GM23338 (cell line): ENCODE results near the gene IGF2. TPM values are rescaled to one million over a fixed set of nuclear protein-coding genes. Genes with fewer than 3 reads are reported as not detected.

Source experiments
- ATAC-seq: fragments of 200-7000 bp; cut with Tn5 transposase; 3 replicates; pipeline ENCODE4 v1.9.1; 2020
- DNase-seq: peaks from one replicate; pipeline ENCODE4 v3.0.0-alpha.2; 2015; ENCODE audit warnings: low spot score
- H2AFZ ChIP-seq: fragments of 200-600 bp; sonication (generic); 2 replicates; pipeline ENCODE4 v1.8.0; 2016; ENCODE audit warnings: antibody characterized with exemption, mild to moderate bottlenecking, moderate library complexity
- H3F3A ChIP-seq: fragments of 200-600 bp; sonication (generic); replicated peaks from 2 replicates; pipeline ENCODE4 v1.8.0; 2017; ENCODE audit warnings: antibody characterized with exemption, mixed run types, low read depth
- H3K27ac ChIP-seq: fragments of 200-600 bp; sonication (generic); 2 replicates; pipeline ENCODE4 v1.6.1; 2016; ENCODE audit warnings: low read depth
- H3K27me3 ChIP-seq: fragments of 200-600 bp; sonication (generic); 2 replicates; pipeline ENCODE4 v1.8.0; 2016; ENCODE audit warnings: mild to moderate bottlenecking, mixed run types, moderate library complexity; ENCODE audit not compliant: insufficient read depth
- H3K36me3 ChIP-seq: fragments of 200-600 bp; sonication (generic); 2 replicates; pipeline ENCODE4 v1.8.0; 2016; ENCODE audit warnings: mild to moderate bottlenecking; ENCODE audit not compliant: insufficient read depth
- H3K4me1 ChIP-seq: fragments of 200-600 bp; sonication (generic); 2 replicates; pipeline ENCODE4 v1.8.0; 2016; ENCODE audit warnings: mild to moderate bottlenecking, moderate library complexity; ENCODE audit not compliant: insufficient read depth
- H3K4me2 ChIP-seq: fragments of 200-600 bp; sonication (generic); 2 replicates; pipeline ENCODE4 v1.7.1; 2017; ENCODE audit warnings: mixed run types
- H3K4me3 ChIP-seq: fragments of 200-600 bp; sonication (generic); 2 replicates; pipeline ENCODE4 v1.6.1; 2016; ENCODE audit warnings: mixed run types
- H3K79me2 ChIP-seq: fragments of 200-600 bp; sonication (generic); replicated peaks from 2 replicates; pipeline ENCODE4 v1.8.0; 2017; ENCODE audit warnings: mild to moderate bottlenecking; ENCODE audit not compliant: insufficient read depth
- H3K9me2 ChIP-seq: fragments of 200-600 bp; sonication (generic); 2 replicates; pipeline ENCODE4 v1.8.0; 2017; ENCODE audit not compliant: insufficient read depth
- H4K20me1 ChIP-seq: fragments of 200-600 bp; sonication (generic); replicated peaks from 2 replicates; pipeline ENCODE4 v1.8.0; 2017; ENCODE audit warnings: mild to moderate bottlenecking; ENCODE audit not compliant: insufficient read depth
- H3K27ac Mint-ChIP-seq: 2 replicates; pipeline ENCODE4 v1.8.0; 2020; ENCODE audit warnings: inconsistent platforms, mild to moderate bottlenecking, moderate library complexity, mixed read lengths
- H3K27me3 Mint-ChIP-seq: 3 replicates; pipeline ENCODE4 v1.8.0; 2022; ENCODE audit warnings: low read depth, mild to moderate bottlenecking, moderate library complexity, mixed read lengths, inconsistent platforms; ENCODE audit not compliant: insufficient read depth, poor library complexity
- H3K36me3 Mint-ChIP-seq: 3 replicates; pipeline ENCODE4 v1.8.0; 2021; ENCODE audit warnings: low read depth, mild to moderate bottlenecking, inconsistent platforms, moderate library complexity, mixed read lengths
- H3K4me1 Mint-ChIP-seq: 3 replicates; pipeline ENCODE4 v1.8.0; 2020; ENCODE audit warnings: mild to moderate bottlenecking, inconsistent platforms, mixed read lengths
- H3K4me3 Mint-ChIP-seq: 3 replicates; pipeline ENCODE4 v1.8.0; 2021; ENCODE audit warnings: moderate library complexity, mild to moderate bottlenecking, inconsistent platforms, mixed read lengths
- H3K9me3 Mint-ChIP-seq: 3 replicates; pipeline ENCODE4 v1.8.0; 2020; ENCODE audit warnings: moderate library complexity, mild to moderate bottlenecking, inconsistent platforms, mixed read lengths
- CREB1 ChIP-seq: fragments of 250-450 bp; sonication (Bioruptor Pico); IDR thresholded peaks from 2 replicates; pipeline ENCODE4 v1.5.0; 2020; ENCODE audit warnings: low read depth, mild to moderate bottlenecking, moderate library complexity
- CTCF ChIP-seq, 2 experiments: fragments of 200-600 bp in 1 of 2; sonication (generic) in 1 of 2; conservative IDR thresholded peaks; 2 replicates each; pipeline versions ENCODE4 v1.5.1 to v1.6.1; 2016 to 2017; ENCODE audit warnings: antibody characterized with exemption in 2 of 2, low read depth in 2 of 2, mild to moderate bottlenecking in 2 of 2, moderate library complexity in 1 of 2
- EZH2phosphoT487 ChIP-seq: fragments of 200-600 bp; sonication (generic); IDR thresholded peaks from one replicate; pipeline ENCODE4 v1.8.1; 2018; ENCODE audit warnings: antibody characterized with exemption; ENCODE audit not compliant: unreplicated experiment
- NANOG ChIP-seq: IDR thresholded peaks from 2 replicates; pipeline ENCODE4 v1.6.1; 2016; ENCODE audit warnings: antibody characterized with exemption, borderline replicate concordance
- STAT1 ChIP-seq: IDR thresholded peaks from one replicate; pipeline ENCODE4 v1.6.1; 2016; ENCODE audit warnings: antibody characterized with exemption; ENCODE audit not compliant: unreplicated experiment
- ZNF331 ChIP-seq: fragments of 250-450 bp; sonication (Bioruptor Pico); IDR thresholded peaks from 2 replicates; pipeline ENCODE4 v1.5.0; 2020; ENCODE audit warnings: low read depth, mild to moderate bottlenecking, moderate library complexity
- polyA plus RNA-seq: library from polyadenylated mRNA; unstranded; fragments of >200 nt; fragmentation: Nextera tagmentation; extraction: Ambion mirVana; gene quantifications from 2 replicates; pipeline ENCODE4 v1.2.1, GENCODE V29; 2016
- total RNA-seq: library from RNA; depleted of rRNA; stranded (reverse); fragments of >200 nt; shearing (Covaris generic); gene quantifications from 2 replicates; pipeline ENCODE4 v1.2.3, GENCODE V29; 2014
- TF ChIP-seq, protein P1 (sequence below): IDR thresholded peaks from 2 replicates; pipeline ENCODE4 v1.6.1; 2016; ENCODE audit warnings: antibody characterized with exemption
- TF ChIP-seq, protein P2 (sequence below): fragments of 250-450 bp; sonication (Bioruptor Pico); IDR thresholded peaks from 2 replicates; pipeline ENCODE4 v1.5.0; 2020; ENCODE audit warnings: mild to moderate bottlenecking, moderate library complexity

The IGF2 gene
- total and polyA plus RNA-seq, 2 experiments from 2014 or later = 1.4 to 4.0 TPM

GRCh38 chr11:2187280-2187707 is 48.1 kb upstream of the IGF2 start:
- no peak for ATAC-seq
- no peak overlapping the region for H3K4me2 ChIP-seq
- H3K27me3 Mint-ChIP-seq = peaks cover 14% of the 10 kb centered on the region

More at GRCh38 chr11:2187280-2187707, 48.1 kb upstream of the IGF2 start:
- Mint-ChIP-seq H3K4me1 (peaks cover 6% of the 10 kb centered on the region; the same call in 2 of the 3 replicates), H3K27ac (no peak overlapping the region), H3K36me3 (no peaks in the 10 kb centered on the region), H3K9me3 (no peaks in the 10 kb centered on the region), H3K4me3 (no peak overlapping the region)
- H2AFZ ChIP-seq = no peak overlapping the region
- no peaks in the 10 kb centered on the region for H3K9me2 ChIP-seq
- DNase-seq = no peak
- TF ChIP-seq CREB1 (CRISPR knock-in tag) (no peak), CTCF (conservative IDR thresholded peaks at IDR 0.05; ENCODE audit: low read depth in 2 of 2) (no peak), STAT1 (no peak), NANOG (no peak), ZNF331 (CRISPR knock-in tag) (no peak), EZH2phosphoT487 (no peak)
- TF ChIP-seq, protein P1, sequence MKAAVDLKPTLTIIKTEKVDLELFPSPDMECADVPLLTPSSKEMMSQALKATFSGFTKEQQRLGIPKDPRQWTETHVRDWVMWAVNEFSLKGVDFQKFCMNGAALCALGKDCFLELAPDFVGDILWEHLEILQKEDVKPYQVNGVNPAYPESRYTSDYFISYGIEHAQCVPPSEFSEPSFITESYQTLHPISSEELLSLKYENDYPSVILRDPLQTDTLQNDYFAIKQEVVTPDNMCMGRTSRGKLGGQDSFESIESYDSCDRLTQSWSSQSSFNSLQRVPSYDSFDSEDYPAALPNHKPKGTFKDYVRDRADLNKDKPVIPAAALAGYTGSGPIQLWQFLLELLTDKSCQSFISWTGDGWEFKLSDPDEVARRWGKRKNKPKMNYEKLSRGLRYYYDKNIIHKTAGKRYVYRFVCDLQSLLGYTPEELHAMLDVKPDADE = no peak
- TF ChIP-seq, protein P2, sequence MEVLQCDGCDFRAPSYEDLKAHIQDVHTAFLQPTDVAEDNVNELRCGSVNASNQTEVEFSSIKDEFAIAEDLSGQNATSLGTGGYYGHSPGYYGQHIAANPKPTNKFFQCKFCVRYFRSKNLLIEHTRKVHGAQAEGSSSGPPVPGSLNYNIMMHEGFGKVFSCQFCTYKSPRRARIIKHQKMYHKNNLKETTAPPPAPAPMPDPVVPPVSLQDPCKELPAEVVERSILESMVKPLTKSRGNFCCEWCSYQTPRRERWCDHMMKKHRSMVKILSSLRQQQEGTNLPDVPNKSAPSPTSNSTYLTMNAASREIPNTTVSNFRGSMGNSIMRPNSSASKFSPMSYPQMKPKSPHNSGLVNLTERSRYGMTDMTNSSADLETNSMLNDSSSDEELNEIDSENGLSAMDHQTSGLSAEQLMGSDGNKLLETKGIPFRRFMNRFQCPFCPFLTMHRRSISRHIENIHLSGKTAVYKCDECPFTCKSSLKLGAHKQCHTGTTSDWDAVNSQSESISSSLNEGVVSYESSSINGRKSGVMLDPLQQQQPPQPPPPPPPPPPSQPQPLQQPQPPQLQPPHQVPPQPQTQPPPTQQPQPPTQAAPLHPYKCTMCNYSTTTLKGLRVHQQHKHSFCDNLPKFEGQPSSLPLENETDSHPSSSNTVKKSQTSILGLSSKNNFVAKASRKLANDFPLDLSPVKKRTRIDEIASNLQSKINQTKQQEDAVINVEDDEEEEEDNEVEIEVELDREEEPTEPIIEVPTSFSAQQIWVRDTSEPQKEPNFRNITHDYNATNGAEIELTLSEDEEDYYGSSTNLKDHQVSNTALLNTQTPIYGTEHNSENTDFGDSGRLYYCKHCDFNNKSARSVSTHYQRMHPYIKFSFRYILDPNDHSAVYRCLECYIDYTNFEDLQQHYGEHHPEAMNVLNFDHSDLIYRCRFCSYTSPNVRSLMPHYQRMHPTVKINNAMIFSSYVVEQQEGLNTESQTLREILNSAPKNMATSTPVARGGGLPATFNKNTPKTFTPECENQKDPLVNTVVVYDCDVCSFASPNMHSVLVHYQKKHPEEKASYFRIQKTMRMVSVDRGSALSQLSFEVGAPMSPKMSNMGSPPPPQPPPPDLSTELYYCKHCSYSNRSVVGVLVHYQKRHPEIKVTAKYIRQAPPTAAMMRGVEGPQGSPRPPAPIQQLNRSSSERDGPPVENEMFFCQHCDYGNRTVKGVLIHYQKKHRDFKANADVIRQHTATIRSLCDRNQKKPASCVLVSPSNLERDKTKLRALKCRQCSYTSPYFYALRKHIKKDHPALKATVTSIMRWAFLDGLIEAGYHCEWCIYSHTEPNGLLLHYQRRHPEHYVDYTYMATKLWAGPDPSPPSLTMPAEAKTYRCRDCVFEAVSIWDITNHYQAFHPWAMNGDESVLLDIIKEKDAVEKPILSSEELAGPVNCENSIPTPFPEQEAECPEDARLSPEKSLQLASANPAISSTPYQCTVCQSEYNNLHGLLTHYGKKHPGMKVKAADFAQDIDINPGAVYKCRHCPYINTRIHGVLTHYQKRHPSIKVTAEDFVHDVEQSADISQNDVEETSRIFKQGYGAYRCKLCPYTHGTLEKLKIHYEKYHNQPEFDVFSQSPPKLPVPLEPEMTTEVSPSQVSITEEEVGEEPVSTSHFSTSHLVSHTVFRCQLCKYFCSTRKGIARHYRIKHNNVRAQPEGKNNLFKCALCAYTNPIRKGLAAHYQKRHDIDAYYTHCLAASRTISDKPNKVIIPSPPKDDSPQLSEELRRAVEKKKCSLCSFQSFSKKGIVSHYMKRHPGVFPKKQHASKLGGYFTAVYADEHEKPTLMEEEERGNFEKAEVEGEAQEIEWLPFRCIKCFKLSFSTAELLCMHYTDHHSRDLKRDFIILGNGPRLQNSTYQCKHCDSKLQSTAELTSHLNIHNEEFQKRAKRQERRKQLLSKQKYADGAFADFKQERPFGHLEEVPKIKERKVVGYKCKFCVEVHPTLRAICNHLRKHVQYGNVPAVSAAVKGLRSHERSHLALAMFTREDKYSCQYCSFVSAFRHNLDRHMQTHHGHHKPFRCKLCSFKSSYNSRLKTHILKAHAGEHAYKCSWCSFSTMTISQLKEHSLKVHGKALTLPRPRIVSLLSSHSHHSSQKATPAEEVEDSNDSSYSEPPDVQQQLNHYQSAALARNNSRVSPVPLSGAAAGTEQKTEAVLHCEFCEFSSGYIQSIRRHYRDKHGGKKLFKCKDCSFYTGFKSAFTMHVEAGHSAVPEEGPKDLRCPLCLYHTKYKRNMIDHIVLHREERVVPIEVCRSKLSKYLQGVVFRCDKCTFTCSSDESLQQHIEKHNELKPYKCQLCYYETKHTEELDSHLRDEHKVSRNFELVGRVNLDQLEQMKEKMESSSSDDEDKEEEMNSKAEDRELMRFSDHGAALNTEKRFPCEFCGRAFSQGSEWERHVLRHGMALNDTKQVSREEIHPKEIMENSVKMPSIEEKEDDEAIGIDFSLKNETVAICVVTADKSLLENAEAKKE (CRISPR knock-in tag) = no peak
- no peaks in the 10 kb centered on the region for H3K27me3 ChIP-seq
- H3K4me3 ChIP-seq = no peak overlapping the region
- H3K79me2 ChIP-seq = no peaks in the 10 kb centered on the region
- H4K20me1 ChIP-seq = no peaks in the 10 kb centered on the region
- H3K27ac ChIP-seq = no peak overlapping the region
- H3K4me1 ChIP-seq = no peaks in the 10 kb centered on the region
- H3F3A ChIP-seq = 0 out of 2 replicates have a peak, but pooled peaks cover 6% of the 10 kb centered on the region
- H3K36me3 ChIP-seq = no peaks in the 10 kb centered on the region
